ENCODE measurements around the gene SPOCK2. TPM values are rescaled to one million over a fixed set of nuclear protein-coding genes. Genes with fewer than 3 reads are reported as not detected.
A peak's percentile ranks its signal among the peaks of the same experiment; 100 is the strongest.

The SPOCK2 gene
- total RNA-seq, 1 experiment from 2014 or later: 1.8 TPM

DNA sequence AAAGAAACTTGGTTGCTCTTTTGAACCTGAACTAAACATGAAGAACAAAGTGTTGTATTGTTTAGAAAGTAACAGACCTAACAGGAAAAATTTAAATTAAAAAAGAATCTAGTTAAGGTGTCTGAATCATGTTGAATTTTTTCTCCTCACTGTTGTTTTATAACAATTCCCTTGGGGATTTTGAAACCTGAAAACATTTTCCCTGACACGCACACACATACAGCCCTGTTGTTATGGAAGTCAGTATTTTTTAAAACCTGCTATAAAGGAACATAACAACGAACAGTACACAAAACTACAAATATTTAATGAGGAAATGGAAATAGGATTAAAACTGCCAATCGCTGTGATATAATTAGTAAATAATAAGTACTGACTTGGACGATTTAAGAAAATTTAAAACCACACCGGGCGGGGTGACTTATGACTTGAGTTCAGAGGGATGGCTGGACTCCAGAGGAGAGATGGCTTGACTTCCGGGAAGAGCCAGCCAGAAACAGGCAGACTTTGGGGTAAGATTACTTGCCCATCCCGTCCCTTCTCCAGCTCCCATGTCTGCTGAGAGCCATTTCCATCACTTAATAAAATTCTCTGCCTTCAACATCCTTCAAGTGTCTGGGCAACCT is 16.2 kb upstream of the SPOCK2 start:
- Histone ChIP-seq H3K18ac (ENCODE audit: insufficient read length, low read depth, low read length) (no peak overlapping the region), H3K79me1 (ENCODE audit: insufficient read depth, low read depth, low read length, poor library complexity, severe bottlenecking) (no peaks in the 10 kb centered on the region), H4K91ac (ENCODE audit: insufficient read length, low read depth, low read length) (no peak overlapping the region), H3K27me3 (ENCODE audit: insufficient read depth, low read length) (no peaks in the 10 kb centered on the region), H2BK15ac (ENCODE audit: low read depth, low read length) (no peak overlapping the region), H2BK12ac (ENCODE audit: insufficient read length, low read depth, low read length) (no peak overlapping the region), H3K56ac (ENCODE audit: insufficient read length, low read depth, low read length) (no peak overlapping the region), H4K5ac (ENCODE audit: insufficient read length, low read depth, low read length) (no peak overlapping the region), H2BK20ac (ENCODE audit: low read depth, low read length, poor library complexity, severe bottlenecking) (no peak overlapping the region), H2BK5ac (ENCODE audit: insufficient read length, low read length) (no peak overlapping the region), H3T11ph (ENCODE audit: low read length) (no peak overlapping the region), H3K4me2 (ENCODE audit: insufficient read depth, insufficient read length, low read length) (no peak overlapping the region), H2AFZ (ENCODE audit: low read length) (no peak overlapping the region), H3K79me2 (ENCODE audit: insufficient read depth, low read length) (no peaks in the 10 kb centered on the region), H3K27ac (ENCODE audit: insufficient read length, low read depth, low read length) (no peak overlapping the region), H3K14ac (ENCODE audit: insufficient read depth, low read length) (no peak overlapping the region), H4K20me1 (ENCODE audit: control insufficient read depth, insufficient read depth, insufficient read length) (no peaks in the 10 kb centered on the region), H2BK120ac (ENCODE audit: low read depth, low read length, poor library complexity, severe bottlenecking) (no peak overlapping the region), H4K8ac (replicated peaks; ENCODE audit: insufficient read length, low read depth, low read length) (no peak overlapping the region), H3K9ac (ENCODE audit: extremely low read depth, insufficient read length, low read length) (no peak overlapping the region), H3K4me1 (ENCODE audit: insufficient read depth, low read length) (no peaks in the 10 kb centered on the region), H3K23me2 (ENCODE audit: insufficient read length, low read depth, low read length, poor library complexity, severe bottlenecking) (no peaks in the 10 kb centered on the region), H2AK5ac (ENCODE audit: insufficient read length, low read length) (no peak overlapping the region), H3K4ac (ENCODE audit: low read depth, low read length) (no peak overlapping the region), H3K9me3 (ENCODE audit: control insufficient read depth, low read depth, low read length) (no peaks in the 10 kb centered on the region), H3K23ac (ENCODE audit: insufficient read length, low read depth, low read length) (no peak overlapping the region)
- H3K4me3 Mint-ChIP-seq: no peak overlapping the region
- H3K4me1 Mint-ChIP-seq: peaks cover 0 to 4% of the 10 kb centered on the region in 2 experiments; a peak in 1 of 4 replicates
- no peaks in the 10 kb centered on the region for H3K27me3 Mint-ChIP-seq (ENCODE audit: low read depth)
- 0 out of 7 replicates have a peak overlapping the region, but pooled peaks of 1 of the 3 experiments have one; percentile 16 for H3K27ac Mint-ChIP-seq
- no peaks in the 10 kb centered on the region for H3K9me3 Mint-ChIP-seq
- WGBS (ENCODE audit: extremely low coverage, insufficient read length, low lambda C conversion rate): no CpG with 5 or more reads among the region's 8 CpGs
- DNase-seq: no peak
- H3K36me3 Mint-ChIP-seq (ENCODE audit: insufficient read depth in 1 of 3, low read depth in 3 of 3): peaks cover 0 to 12% (median 12%) of the 10 kb centered on the region in 3 experiments; a peak in 5 of 7 replicates
- TF ChIP-seq, protein P1, sequence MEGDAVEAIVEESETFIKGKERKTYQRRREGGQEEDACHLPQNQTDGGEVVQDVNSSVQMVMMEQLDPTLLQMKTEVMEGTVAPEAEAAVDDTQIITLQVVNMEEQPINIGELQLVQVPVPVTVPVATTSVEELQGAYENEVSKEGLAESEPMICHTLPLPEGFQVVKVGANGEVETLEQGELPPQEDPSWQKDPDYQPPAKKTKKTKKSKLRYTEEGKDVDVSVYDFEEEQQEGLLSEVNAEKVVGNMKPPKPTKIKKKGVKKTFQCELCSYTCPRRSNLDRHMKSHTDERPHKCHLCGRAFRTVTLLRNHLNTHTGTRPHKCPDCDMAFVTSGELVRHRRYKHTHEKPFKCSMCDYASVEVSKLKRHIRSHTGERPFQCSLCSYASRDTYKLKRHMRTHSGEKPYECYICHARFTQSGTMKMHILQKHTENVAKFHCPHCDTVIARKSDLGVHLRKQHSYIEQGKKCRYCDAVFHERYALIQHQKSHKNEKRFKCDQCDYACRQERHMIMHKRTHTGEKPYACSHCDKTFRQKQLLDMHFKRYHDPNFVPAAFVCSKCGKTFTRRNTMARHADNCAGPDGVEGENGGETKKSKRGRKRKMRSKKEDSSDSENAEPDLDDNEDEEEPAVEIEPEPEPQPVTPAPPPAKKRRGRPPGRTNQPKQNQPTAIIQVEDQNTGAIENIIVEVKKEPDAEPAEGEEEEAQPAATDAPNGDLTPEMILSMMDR (conservative IDR thresholded peaks at IDR 0.05): no peak
